ENCODE results near the gene PADI1.

DNA sequence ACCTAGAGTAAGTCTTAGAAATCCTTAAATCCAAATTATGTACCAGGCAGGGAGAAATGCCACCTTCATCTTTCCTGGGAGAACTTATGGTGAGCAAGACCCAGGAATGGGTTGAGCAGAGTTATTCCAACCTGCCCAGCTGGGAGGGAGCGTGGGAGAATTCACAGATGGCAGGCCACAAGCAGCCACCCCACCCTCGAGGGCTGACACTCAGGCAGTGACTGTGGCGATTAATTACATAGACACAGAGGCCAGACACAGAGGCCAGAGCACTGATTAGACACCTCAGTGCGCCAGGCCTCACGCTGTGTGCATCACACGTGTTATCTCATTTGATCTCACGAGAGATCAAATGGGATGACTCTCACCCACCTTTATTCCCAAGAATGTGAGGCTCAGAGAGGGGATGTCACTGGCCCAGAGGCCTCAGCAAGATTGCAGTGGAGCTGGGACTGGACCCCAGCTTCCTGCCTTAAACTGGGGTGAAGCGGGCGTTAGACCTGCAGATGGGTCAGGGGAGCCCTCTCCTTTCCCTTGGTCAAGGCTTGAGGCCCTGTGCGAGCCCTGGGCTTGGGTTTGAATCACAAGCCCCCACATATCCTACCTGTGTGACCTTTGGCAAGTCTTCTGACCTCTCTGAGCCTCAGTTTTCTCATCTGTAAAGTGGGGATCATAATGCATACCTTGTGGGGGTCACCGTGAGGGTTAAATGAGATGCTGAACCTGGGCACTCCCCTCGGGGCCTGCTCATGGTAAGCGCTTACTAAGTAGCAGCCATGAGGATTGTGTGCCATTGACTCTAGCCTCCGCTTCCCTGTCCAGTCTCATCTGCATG is 74.3 kb downstream of the PADI1 start:
- TF ChIP-seq, protein P1, sequence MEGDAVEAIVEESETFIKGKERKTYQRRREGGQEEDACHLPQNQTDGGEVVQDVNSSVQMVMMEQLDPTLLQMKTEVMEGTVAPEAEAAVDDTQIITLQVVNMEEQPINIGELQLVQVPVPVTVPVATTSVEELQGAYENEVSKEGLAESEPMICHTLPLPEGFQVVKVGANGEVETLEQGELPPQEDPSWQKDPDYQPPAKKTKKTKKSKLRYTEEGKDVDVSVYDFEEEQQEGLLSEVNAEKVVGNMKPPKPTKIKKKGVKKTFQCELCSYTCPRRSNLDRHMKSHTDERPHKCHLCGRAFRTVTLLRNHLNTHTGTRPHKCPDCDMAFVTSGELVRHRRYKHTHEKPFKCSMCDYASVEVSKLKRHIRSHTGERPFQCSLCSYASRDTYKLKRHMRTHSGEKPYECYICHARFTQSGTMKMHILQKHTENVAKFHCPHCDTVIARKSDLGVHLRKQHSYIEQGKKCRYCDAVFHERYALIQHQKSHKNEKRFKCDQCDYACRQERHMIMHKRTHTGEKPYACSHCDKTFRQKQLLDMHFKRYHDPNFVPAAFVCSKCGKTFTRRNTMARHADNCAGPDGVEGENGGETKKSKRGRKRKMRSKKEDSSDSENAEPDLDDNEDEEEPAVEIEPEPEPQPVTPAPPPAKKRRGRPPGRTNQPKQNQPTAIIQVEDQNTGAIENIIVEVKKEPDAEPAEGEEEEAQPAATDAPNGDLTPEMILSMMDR (IDR thresholded peaks at IDR 0.05): no peak
- TF ChIP-seq CHD2 (IDR thresholded peaks at IDR 0.05; ENCODE audit: low read length, partially characterized antibody) (no peak), POLR2AphosphoS5 (IDR thresholded peaks at IDR 0.05; ENCODE audit: low read depth, low read length) (no peak), MXI1 (IDR thresholded peaks at IDR 0.05; ENCODE audit: low read depth, low read length) (no peak), RAD21 (IDR thresholded peaks at IDR 0.05; ENCODE audit: low read length) (no peak), IRF3 (IDR thresholded peaks at IDR 0.05; ENCODE audit: low read depth, low read length) (no peak), MEF2A (IDR thresholded peaks at IDR 0.05; ENCODE audit: borderline replicate concordance, low read depth) (no peak), FOXM1 (IDR thresholded peaks at IDR 0.05; ENCODE audit: low read depth) (no peak), EP300 (IDR thresholded peaks at IDR 0.05; ENCODE audit: borderline replicate concordance in 1 of 2, low read depth in 1 of 2, low read length in 1 of 2) (no peak), SMC3 (IDR thresholded peaks at IDR 0.05; ENCODE audit: low read depth, low read length) (no peak)
- TF ChIP-seq, protein P2, sequence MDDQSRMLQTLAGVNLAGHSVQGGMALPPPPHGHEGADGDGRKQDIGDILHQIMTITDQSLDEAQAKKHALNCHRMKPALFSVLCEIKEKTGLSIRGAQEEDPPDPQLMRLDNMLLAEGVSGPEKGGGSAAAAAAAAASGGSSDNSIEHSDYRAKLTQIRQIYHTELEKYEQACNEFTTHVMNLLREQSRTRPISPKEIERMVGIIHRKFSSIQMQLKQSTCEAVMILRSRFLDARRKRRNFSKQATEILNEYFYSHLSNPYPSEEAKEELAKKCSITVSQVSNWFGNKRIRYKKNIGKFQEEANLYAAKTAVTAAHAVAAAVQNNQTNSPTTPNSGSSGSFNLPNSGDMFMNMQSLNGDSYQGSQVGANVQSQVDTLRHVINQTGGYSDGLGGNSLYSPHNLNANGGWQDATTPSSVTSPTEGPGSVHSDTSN (IDR thresholded peaks at IDR 0.05): no peak
- TF ChIP-seq, protein P3, sequence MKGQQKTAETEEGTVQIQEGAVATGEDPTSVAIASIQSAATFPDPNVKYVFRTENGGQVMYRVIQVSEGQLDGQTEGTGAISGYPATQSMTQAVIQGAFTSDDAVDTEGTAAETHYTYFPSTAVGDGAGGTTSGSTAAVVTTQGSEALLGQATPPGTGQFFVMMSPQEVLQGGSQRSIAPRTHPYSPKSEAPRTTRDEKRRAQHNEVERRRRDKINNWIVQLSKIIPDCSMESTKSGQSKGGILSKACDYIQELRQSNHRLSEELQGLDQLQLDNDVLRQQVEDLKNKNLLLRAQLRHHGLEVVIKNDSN (IDR thresholded peaks at IDR 0.05; ENCODE audit: borderline replicate concordance, low read depth): no peak

Data from SK-N-SH (cell line).